ENCODE data around the gene CIC. TPM values are rescaled to one million over a fixed set of nuclear protein-coding genes. Genes with fewer than 3 reads are reported as not detected.

The CIC gene
- total and polyA plus RNA-seq, 2 of the 13 experiments (the other 11 are each of a cell fraction or from before 2014, with no cell fraction given): 5.9 to 8.0 TPM

GRCh38 chr19:42279902-42280814 is 11.1 kb downstream of the CIC start (continued):
- TF ChIP-seq ZBTB8A (CRISPR knock-in tag; IDR thresholded peaks at IDR 0.05; ENCODE audit: borderline replicate concordance, low read depth) (no peak), ZNF704 (CRISPR knock-in tag; IDR thresholded peaks at IDR 0.05; ENCODE audit: borderline replicate concordance) (peak; percentile 44; the same call in 1 of the 2 replicates), AFF4 (CRISPR knock-in tag; IDR thresholded peaks at IDR 0.05) (no peak), KLF9 (CRISPR knock-in tag; IDR thresholded peaks at IDR 0.05; ENCODE audit: low read depth) (no peak), ZBTB14 (CRISPR knock-in tag; IDR thresholded peaks at IDR 0.05) (no peak; the same call in 1 of the 2 replicates), MAX (IDR thresholded peaks at IDR 0.05) (peak; percentile 57), GPBP1L1 (CRISPR knock-in tag; IDR thresholded peaks at IDR 0.05) (no peak), ZNF33A (CRISPR knock-in tag; IDR thresholded peaks at IDR 0.05; ENCODE audit: borderline replicate concordance) (peak; percentile 55; the same call in 1 of the 2 replicates), CSRNP2 (CRISPR knock-in tag; conservative IDR thresholded peaks at IDR 0.05; ENCODE audit: low read depth) (no peak), ZNF24 (IDR thresholded peaks at IDR 0.05) (no peak), ATF1 (CRISPR knock-in tag; IDR thresholded peaks at IDR 0.05) (no peak), SNAPC5 (CRISPR knock-in tag; IDR thresholded peaks at IDR 0.05; ENCODE audit: borderline replicate concordance) (no peak), TCF7 (IDR thresholded peaks at IDR 0.05; ENCODE audit: low read depth) (no peak), ZNF761 (CRISPR knock-in tag; conservative IDR thresholded peaks at IDR 0.05) (no peak), CREBL2 (CRISPR knock-in tag; IDR thresholded peaks at IDR 0.05; ENCODE audit: borderline replicate concordance) (no peak), ZNF235 (CRISPR knock-in tag; IDR thresholded peaks at IDR 0.05; ENCODE audit: borderline replicate concordance) (no peak), SMAD9 (CRISPR knock-in tag; IDR thresholded peaks at IDR 0.05) (no peak), GZF1 (CRISPR knock-in tag; IDR thresholded peaks at IDR 0.05) (no peak)
